Stimulated activated naive CD8-positive, alpha-beta T cell treated with anti-CD3 and anti-CD28 coated beads, Interleukin-15, Interleukin-2, amounts not matched to agents 100 U/mL and 50 U/mL, for 24 hours (primary cell): Measurements from ENCODE around the gene NAB1.
"Not testable (repeated sequence)": the region's sequence is repeated elsewhere in the genome, so short reads cannot be mapped to it uniquely, and the experiment has no call there.

Experiments used
- ATAC-seq: fragments of 150-1000 bp; cut with Tn5 transposase; one replicate; pipeline ENCODE4 v1.10.0; 2021
- DNase-seq: peaks from one replicate; pipeline ENCODE4 v3.0.0; 2021

The NAB1 gene

GRCh38 chr2:190674966-190675650 is 26.2 kb downstream of the NAB1 start:
- DNase-seq (no peak), ATAC-seq (no peak)

GRCh38 chr2:190677255-190677654 is 28.4 kb downstream of the NAB1 start:
- ATAC-seq = no peak
- no peak for DNase-seq

GRCh38 chr2:190678444-190679162 is 29.7 kb downstream of the NAB1 start:
- ATAC-seq = peak; percentile 94
- peak; percentile 37 for DNase-seq

GRCh38 chr2:190679391-190679790 is 30.5 kb downstream of the NAB1 start:
- ATAC-seq (no peak), DNase-seq (no peak)

- ATAC-seq (peak; percentile 32), DNase-seq (peak; percentile 65)
Observed at GRCh38 chr2:190679813-190680591, 31.1 kb downstream of the NAB1 start.

GRCh38 chr2:190682168-190682567 is 33.3 kb downstream of the NAB1 start:
- ATAC-seq (no peak), DNase-seq (no peak)

GRCh38 chr2:190683802-190684201 is 34.9 kb downstream of the NAB1 start:
- DNase-seq = no peak

GRCh38 chr2:190684931-190685330 is 36.0 kb downstream of the NAB1 start:
- ATAC-seq (no peak), DNase-seq (no peak)

More at GRCh38 chr2:190683802-190684201, 34.9 kb downstream of the NAB1 start:
- no peak for ATAC-seq

GRCh38 chr2:190685333-190685732 is 36.5 kb downstream of the NAB1 start:
- DNase-seq = no peak
- no peak for ATAC-seq

GRCh38 chr2:190693533-190694232 is 44.8 kb downstream of the NAB1 start:
- DNase-seq (no peak), ATAC-seq (no peak)

- ATAC-seq (no peak), DNase-seq (no peak)
Observed at GRCh38 chr2:190694479-190694878, 45.6 kb downstream of the NAB1 start.

- peak; percentile 30 for DNase-seq
- peak; percentile 89 for ATAC-seq
Observed at GRCh38 chr2:190695739-190696138, 46.9 kb downstream of the NAB1 start.

- no peak for ATAC-seq
- DNase-seq = no peak
Observed at GRCh38 chr2:190696792-190697398, 48.0 kb downstream of the NAB1 start.

GRCh38 chr2:190697421-190697820 is 48.5 kb downstream of the NAB1 start:
- no peak for DNase-seq
- ATAC-seq = no peak

GRCh38 chr2:190698895-190699294 is 50.0 kb downstream of the NAB1 start:
- DNase-seq = no peak
- ATAC-seq = no peak

- ATAC-seq = peak; percentile 57
- DNase-seq = no peak
Observed at GRCh38 chr2:190701586-190701985, 52.7 kb downstream of the NAB1 start.

- DNase-seq (no peak), ATAC-seq (no peak)
Observed at GRCh38 chr2:190705280-190705679, 56.4 kb downstream of the NAB1 start.

- ATAC-seq = peak; percentile 46
- DNase-seq = no peak
Observed at GRCh38 chr2:190707726-190708125, 58.8 kb downstream of the NAB1 start.

- not testable (repeated sequence) for DNase-seq, ATAC-seq
Observed at GRCh38 chr2:190708650-190709049, 59.8 kb downstream of the NAB1 start.

- DNase-seq = no peak
- no peak for ATAC-seq
Observed at GRCh38 chr2:190711069-190711468, 62.2 kb downstream of the NAB1 start.

GRCh38 chr2:190713471-190713870 is 64.6 kb downstream of the NAB1 start:
- ATAC-seq = no peak

GRCh38 chr2:190714958-190715357 is 66.1 kb downstream of the NAB1 start:
- no peak for DNase-seq
- no peak for ATAC-seq

More at GRCh38 chr2:190713471-190713870, 64.6 kb downstream of the NAB1 start:
- DNase-seq = no peak
